Measurements from ENCODE around the gene GBX2.
A peak's percentile ranks its signal among the peaks of the same experiment; 100 is the strongest.

The GBX2 gene

DNA sequence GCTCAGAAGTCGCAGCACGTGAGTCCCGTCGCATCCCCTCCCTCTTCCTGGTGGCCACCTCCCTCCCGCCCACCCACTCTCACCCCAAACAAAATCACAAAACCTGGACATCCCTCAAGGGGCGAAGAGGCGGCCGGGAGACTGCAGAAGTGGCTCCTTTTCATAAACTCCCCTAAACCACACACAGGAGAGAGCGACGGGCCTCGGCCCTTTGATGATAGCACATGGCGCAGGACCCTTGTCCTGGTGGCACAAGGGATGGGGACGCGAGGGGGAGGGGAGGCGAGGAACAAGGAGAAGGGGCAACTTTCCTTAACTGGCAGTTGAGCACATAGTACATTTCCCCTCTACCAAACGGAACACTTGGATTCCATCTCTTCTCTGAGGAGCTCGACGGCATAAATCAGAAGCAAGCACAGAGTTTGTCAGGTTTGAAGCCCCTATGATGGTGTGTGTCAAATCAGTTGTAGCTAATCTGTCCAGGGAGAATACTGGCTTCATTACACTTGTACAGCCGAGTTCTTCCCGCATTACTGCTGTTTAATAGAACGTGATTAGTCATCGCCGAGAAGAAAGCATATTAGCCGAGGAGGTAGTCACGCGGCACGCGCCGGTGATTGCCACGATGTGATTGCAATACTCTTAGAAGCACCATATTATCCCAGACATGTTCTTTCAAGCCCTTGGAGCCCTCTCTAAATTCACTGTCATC lies 43.8 kb downstream of the GBX2 start:
- H3K4me3 ChIP-seq (ENCODE audit: low read length), result no peak overlapping the region
- TF ChIP-seq, protein P1, sequence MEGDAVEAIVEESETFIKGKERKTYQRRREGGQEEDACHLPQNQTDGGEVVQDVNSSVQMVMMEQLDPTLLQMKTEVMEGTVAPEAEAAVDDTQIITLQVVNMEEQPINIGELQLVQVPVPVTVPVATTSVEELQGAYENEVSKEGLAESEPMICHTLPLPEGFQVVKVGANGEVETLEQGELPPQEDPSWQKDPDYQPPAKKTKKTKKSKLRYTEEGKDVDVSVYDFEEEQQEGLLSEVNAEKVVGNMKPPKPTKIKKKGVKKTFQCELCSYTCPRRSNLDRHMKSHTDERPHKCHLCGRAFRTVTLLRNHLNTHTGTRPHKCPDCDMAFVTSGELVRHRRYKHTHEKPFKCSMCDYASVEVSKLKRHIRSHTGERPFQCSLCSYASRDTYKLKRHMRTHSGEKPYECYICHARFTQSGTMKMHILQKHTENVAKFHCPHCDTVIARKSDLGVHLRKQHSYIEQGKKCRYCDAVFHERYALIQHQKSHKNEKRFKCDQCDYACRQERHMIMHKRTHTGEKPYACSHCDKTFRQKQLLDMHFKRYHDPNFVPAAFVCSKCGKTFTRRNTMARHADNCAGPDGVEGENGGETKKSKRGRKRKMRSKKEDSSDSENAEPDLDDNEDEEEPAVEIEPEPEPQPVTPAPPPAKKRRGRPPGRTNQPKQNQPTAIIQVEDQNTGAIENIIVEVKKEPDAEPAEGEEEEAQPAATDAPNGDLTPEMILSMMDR (conservative IDR thresholded peaks at IDR 0.05; ENCODE audit: low read length), result no peak
- DNase-seq (ENCODE audit: low read depth), result no peak

DNA sequence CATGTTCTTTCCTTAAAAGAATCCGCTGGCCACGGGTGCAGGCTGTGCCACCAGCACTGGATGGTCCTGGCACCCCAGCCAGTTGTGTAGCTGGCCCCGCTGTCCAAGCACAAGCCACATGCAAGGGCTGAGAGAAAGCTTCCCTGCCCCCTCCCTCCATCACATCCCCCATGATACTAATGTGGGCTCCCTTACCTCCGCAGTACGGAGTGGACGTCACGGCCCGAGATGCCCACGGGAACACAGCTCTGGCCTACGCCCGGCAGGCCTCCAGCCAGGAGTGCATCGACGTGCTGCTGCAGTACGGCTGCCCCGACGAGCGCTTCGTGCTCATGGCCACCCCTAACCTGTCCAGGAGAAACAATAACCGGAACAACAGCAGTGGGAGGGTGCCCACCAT lies 44.5 kb downstream of the GBX2 start:
- H3K4me3 ChIP-seq (ENCODE audit: low read length), result no peak overlapping the region
- TF ChIP-seq, protein P1 (conservative IDR thresholded peaks at IDR 0.05; ENCODE audit: low read length), result no peak
- no peak for DNase-seq (ENCODE audit: low read depth)

DNA sequence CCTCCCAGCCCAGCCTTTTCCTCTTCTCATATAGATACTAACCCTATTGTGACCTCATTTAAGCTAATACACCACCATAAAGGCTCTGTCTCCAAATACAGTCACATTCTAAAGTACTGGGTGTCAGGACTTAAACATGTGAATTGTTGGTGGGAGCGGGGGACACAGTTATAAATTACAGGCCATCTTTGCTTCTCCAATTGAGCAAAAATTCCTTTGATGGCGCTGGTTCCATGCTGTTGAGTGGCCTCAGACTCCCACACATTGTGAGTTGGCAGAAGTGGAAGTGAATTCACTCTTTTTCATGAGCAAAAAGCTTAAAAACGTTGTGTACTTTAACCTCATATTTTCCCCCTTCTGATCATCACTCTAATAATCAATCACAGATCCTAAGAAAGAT lies 46.0 kb downstream of the GBX2 start:
- TF ChIP-seq, protein P1 (conservative IDR thresholded peaks at IDR 0.05; ENCODE audit: low read length), result no peak
- H3K4me3 ChIP-seq (ENCODE audit: low read length), result no peak overlapping the region
- no peak for DNase-seq (ENCODE audit: low read depth)

DNA sequence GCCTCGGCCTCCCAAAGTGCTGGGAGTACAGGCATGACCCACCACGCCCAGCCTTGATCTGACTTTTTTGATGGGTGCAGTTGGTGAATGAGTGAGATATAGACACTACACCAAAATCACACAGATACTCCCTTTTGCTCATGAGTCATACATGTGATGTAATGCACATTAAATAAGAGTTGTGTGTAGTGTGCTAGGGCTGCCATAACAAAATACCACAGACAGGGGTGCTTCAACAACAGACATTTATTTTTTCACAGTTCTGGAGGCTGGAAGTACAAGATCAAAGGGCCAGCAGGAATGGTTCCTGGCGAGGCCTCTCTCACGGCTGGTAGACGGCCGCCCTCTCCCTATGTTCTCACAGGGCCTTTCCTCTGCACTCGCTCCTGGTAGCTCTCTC lies 46.6 kb downstream of the GBX2 start:
- peak; percentile 7 for DNase-seq (ENCODE audit: low read depth)
- TF ChIP-seq, protein P1 (conservative IDR thresholded peaks at IDR 0.05; ENCODE audit: low read length), result no peak
- H3K4me3 ChIP-seq (ENCODE audit: low read length), result no peak overlapping the region

DNA sequence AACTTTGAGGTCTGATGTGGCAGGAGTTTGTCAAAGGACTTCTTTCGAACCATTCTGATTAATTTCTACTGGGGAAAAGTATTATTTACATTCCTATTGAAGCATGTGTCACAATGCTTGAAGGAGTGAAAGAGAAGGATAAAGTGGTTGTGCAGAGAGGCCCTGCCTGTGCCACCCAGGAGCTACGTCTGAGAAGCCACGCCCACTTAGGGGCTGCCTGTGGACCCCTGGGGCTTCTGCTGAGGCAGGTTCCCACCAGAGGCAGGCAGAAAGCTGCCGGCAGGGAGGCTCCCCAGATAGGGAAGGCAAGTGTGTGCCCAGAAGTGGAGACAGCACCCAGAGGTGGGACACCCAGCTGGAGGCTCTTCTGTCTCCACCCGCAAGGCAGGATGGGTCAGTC lies 47.4 kb downstream of the GBX2 start:
- TF ChIP-seq, protein P1 (conservative IDR thresholded peaks at IDR 0.05; ENCODE audit: low read length), result no peak
- no peak overlapping the region for H3K4me3 ChIP-seq (ENCODE audit: low read length)
- DNase-seq (ENCODE audit: low read depth), result no peak

DNA sequence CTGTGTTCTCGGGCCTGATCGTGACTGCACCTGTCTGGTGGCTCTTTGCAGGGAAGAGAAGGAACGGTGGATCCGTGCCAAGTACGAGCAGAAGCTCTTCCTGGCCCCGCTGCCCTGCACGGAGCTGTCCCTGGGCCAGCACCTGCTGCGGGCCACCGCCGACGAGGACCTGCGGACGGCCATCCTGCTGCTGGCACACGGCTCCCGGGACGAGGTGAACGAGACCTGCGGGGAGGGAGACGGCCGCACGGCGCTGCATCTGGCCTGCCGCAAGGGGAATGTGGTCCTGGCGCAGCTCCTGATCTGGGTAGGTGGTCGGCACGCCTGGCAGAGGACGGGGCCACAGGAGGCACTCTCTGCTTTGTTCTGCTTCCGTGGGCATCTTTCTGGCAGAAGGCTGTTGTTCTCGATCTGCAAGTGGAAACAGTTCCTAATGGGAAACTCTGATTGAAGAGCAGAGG lies 48.0 kb downstream of the GBX2 start:
- TF ChIP-seq, protein P1 (conservative IDR thresholded peaks at IDR 0.05; ENCODE audit: low read length), result no peak
- no peak for DNase-seq (ENCODE audit: low read depth)
- no peak overlapping the region for H3K4me3 ChIP-seq (ENCODE audit: low read length)

DNA sequence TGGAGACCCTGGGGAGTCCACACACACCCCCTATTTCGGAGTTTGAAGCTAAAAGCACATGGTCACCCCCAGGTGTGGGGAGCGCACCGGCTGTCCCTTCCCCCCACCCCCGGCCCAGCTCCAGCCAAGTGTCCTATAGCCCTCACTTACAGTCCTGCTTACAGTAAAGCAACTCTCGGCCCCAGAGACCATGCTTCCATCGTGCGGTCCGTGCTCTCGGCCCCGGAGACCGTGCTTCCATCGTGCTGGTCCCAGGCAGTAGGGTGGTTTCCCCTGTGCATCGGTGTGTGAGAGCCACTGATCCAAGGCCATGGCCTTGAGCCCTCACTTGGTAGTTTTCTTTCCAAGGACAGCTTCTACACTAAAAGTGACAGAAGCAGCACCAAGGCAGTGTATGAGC lies 48.7 kb downstream of the GBX2 start:
- no peak overlapping the region for H3K4me3 ChIP-seq (ENCODE audit: low read length)
- TF ChIP-seq, protein P1 (conservative IDR thresholded peaks at IDR 0.05; ENCODE audit: low read length), result no peak
- no peak for DNase-seq (ENCODE audit: low read depth)
